ENCODE results near the gene RGS7.
"Not testable (repeated sequence)": the region's sequence is repeated elsewhere in the genome, so short reads cannot be mapped to it uniquely, and the experiment has no call there.

RGS7 gene

DNA sequence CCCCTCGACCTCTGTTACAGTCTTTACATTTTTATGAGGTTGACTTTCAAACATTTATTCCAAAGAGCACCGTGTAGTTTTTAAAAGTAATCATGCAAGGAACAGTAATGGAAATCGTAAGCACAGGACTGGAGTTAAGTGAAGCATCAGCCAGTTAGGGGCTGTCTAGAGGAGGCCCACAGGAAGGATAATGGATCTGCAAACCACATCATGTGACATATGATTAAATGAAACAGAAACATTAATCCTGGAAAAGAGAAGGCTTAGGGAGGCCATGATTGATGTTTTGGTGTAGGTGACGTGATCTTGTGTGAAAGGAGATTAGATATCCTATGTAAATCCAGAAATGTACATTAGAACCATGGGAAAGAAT, 25.0 kb downstream of the RGS7 start:
- DNase-seq (ENCODE audit: low read depth, low spot score) = no peak

GRCh38 chr1:241331328-241332036, 25.5 kb downstream of the RGS7 start:
- no peak for DNase-seq (ENCODE audit: low read depth, low spot score)

GRCh38 chr1:241330619-241331327, 26.2 kb downstream of the RGS7 start:
- no peak for DNase-seq (ENCODE audit: low read depth, low spot score)

GRCh38 chr1:241325456-241325855, 31.5 kb downstream of the RGS7 start:
- no peak for DNase-seq (ENCODE audit: low read depth, low spot score)

- DNase-seq (ENCODE audit: low read depth, low spot score) = peak; percentile 75
Measured at GRCh38 chr1:241323514-241324195, 33.4 kb downstream of the RGS7 start.

- DNase-seq (ENCODE audit: low read depth, low spot score) = no peak
Measured at GRCh38 chr1:241317676-241318075, 39.3 kb downstream of the RGS7 start.

GRCh38 chr1:241316372-241316771, 40.6 kb downstream of the RGS7 start:
- DNase-seq (ENCODE audit: low read depth, low spot score) = no peak

GRCh38 chr1:241311056-241311746, 45.8 kb downstream of the RGS7 start:
- DNase-seq (ENCODE audit: low read depth, low spot score) = no peak

- no peak for DNase-seq (ENCODE audit: low read depth, low spot score)
Measured at GRCh38 chr1:241310451-241310850, 46.6 kb downstream of the RGS7 start.

DNA sequence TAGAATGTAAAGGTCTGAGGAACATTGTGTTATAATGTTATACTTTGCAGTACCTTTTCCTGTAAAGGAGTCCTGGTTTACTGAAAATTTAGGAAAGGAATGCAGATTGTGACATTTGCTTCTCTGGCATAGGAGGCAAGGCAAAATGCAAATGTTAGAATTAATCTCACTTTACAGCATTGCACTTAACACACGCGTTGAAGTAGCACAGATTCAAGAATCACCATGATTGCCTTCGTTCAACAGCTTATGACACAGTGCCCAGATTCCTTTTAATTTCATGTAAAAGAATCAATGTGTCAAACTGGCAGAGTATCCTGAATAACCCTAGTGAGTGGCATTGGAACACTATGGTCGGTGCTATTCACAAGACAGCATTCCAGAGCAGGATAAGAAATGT, 47.4 kb downstream of the RGS7 start:
- no peak for DNase-seq (ENCODE audit: low read depth, low spot score)

DNA sequence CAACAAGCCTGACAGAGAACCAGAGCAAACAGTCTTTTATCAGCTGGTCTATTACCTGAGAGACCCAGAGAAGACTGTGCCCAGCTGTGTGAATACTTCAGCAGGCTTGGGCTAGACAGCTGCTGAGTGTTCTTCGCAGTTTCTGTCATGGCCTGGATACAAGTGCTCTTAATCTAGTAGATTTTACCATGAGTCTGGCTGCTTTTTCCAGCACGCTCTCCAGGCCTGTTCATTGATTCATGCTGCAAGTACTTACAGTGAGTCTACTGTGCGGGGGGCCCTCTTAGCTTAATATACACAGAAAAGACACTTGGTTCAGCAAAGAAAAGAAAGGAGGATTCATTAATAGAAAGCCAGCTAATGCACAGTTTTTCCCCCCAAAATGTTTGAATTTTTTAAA, 48.5 kb downstream of the RGS7 start:
- DNase-seq (ENCODE audit: low read depth, low spot score) = no peak

- DNase-seq (ENCODE audit: low read depth, low spot score) = no peak
Measured at GRCh38 chr1:241308011-241308410, 49.0 kb downstream of the RGS7 start.

DNA sequence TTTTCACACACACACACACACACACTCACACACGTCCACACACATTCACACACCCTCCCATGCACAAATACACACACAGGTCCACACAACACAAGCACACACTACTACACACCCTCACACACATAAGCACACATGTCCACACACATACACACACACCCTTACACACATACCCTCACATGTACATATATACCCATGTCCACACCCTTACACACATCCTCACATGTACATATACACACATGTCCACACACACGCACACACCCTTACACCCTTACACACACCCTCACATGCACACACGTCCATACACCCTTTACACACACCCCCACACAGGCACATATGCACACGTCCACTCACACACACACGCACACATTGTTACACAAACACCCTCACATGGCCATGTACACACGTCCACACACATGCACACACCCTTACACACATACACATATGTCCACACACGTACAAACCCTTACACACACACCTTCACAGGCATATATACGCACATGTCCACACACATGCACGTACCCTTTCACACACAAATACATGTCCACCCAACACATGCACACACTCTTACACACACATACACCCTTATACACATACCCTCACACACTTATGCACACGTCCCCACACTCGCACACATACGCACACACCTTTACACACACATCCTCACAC, 50.7 kb downstream of the RGS7 start:
- DNase-seq (ENCODE audit: low read depth, low spot score) = no peak

- not testable (repeated sequence) for DNase-seq (ENCODE audit: low read depth, low spot score)
Measured at GRCh38 chr1:241302024-241302423, 55.0 kb downstream of the RGS7 start.

DNA sequence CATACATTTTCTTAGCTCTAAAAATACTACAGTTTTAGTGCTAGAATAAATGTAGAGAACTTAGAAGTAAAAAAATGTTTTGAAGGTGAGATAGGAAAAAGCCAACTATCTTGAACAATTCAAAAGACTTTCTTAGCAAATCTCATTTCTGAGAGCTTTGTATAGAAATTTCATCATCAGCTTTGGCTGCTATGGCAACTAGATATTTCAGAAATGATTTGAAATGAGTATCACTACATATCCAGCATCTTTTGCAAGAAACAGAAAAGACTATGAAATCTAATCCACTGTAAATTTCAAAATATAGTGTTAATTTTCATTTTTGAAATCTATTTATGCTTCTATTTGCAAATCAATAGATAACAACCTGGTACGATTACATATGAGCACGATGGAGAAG, 57.7 kb downstream of the RGS7 start:
- no peak for DNase-seq (ENCODE audit: low read depth, low spot score)

- no peak for DNase-seq (ENCODE audit: low read depth, low spot score)
Measured at GRCh38 chr1:241292973-241293372, 64.0 kb downstream of the RGS7 start.

- DNase-seq (ENCODE audit: low read depth, low spot score) = not testable (repeated sequence)
Measured at GRCh38 chr1:241291548-241291947, 65.5 kb downstream of the RGS7 start.

DNA sequence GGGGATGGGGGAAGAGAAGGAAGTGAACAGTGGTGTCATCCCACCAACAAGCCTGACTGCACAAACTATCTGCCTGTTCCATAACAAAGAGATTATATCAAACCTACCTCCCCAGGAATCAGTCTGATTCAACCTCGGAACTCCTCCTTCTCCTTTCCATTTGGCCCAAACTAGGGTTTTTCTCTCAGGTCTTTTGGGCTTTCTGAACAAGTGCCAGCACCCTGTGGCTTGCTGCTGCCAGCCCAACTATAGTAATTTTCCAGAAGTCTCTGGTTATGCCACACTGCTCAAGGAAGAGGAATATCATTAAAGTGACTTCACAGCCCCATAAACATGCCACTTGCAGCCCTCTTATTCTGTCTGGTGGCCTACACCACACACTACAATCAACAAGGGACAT, 70.5 kb downstream of the RGS7 start:
- no peak for DNase-seq (ENCODE audit: low read depth, low spot score)

GRCh38 chr1:241276391-241276790, 80.6 kb downstream of the RGS7 start:
- DNase-seq (ENCODE audit: low read depth, low spot score) = no peak

GRCh38 chr1:241275981-241276380, 81.0 kb downstream of the RGS7 start:
- DNase-seq (ENCODE audit: low read depth, low spot score) = no peak

- DNase-seq (ENCODE audit: low read depth, low spot score) = no peak
Measured at GRCh38 chr1:241275226-241275625, 81.8 kb downstream of the RGS7 start.

- DNase-seq (ENCODE audit: low read depth, low spot score) = no peak
Measured at GRCh38 chr1:241274693-241275092, 82.3 kb downstream of the RGS7 start.

All from astrocyte of the hippocampus (primary cell).